Stimulated activated CD8-positive, alpha-beta memory T cell treated with anti-CD3 and anti-CD28 coated beads, Interleukin-7, amount 100 ng/mL, for 1 hour (primary cell): ENCODE data around the gene NPIPA5.
"Not testable (repeated sequence)": the region's sequence is repeated elsewhere in the genome, so short reads cannot be mapped to it uniquely, and the experiment has no call there.

Experiments
- DNase-seq, 2 donors: peaks; one replicate each; pipeline ENCODE4 v3.0.0-alpha.2; 2020; ENCODE audit warnings: low read depth in 2 of 2

NPIPA5 gene

GRCh38 chr16:15393025-15393424, 14.9 kb upstream of the NPIPA5 start:
- DNase-seq = not testable (repeated sequence)

- not testable (repeated sequence) for DNase-seq
Measured at GRCh38 chr16:15389916-15390315, 11.8 kb upstream of the NPIPA5 start.

GRCh38 chr16:15388060-15388459, 10.0 kb upstream of the NPIPA5 start:
- not testable (repeated sequence) for DNase-seq

- not testable (repeated sequence) for DNase-seq
Measured at GRCh38 chr16:15382810-15383209, 4.7 kb upstream of the NPIPA5 start.

- not testable (repeated sequence) for DNase-seq
Measured at GRCh38 chr16:15357495-15357894, 20.6 kb downstream of the NPIPA5 start.

GRCh38 chr16:15354846-15355245, 23.2 kb downstream of the NPIPA5 start:
- not testable (repeated sequence) for DNase-seq

- DNase-seq = not testable (repeated sequence)
Measured at GRCh38 chr16:15352852-15353251, 25.2 kb downstream of the NPIPA5 start.

GRCh38 chr16:15351745-15352144, 26.3 kb downstream of the NPIPA5 start:
- not testable (repeated sequence) for DNase-seq

- DNase-seq = not testable (repeated sequence)
Measured at GRCh38 chr16:15351251-15351650, 26.8 kb downstream of the NPIPA5 start.

GRCh38 chr16:15348721-15349120, 29.4 kb downstream of the NPIPA5 start:
- DNase-seq = not testable (repeated sequence)

- not testable (repeated sequence) for DNase-seq
Measured at GRCh38 chr16:15342337-15342736, 35.8 kb downstream of the NPIPA5 start.

GRCh38 chr16:15338986-15339385, 39.1 kb downstream of the NPIPA5 start:
- DNase-seq = not testable (repeated sequence)

GRCh38 chr16:15337974-15338605, 40.0 kb downstream of the NPIPA5 start:
- DNase-seq = not testable (repeated sequence)

- DNase-seq = not testable (repeated sequence)
Measured at GRCh38 chr16:15335609-15336008, 42.5 kb downstream of the NPIPA5 start.

- not testable (repeated sequence) for DNase-seq
Measured at GRCh38 chr16:15333969-15334368, 44.1 kb downstream of the NPIPA5 start.

GRCh38 chr16:15330978-15331377, 47.1 kb downstream of the NPIPA5 start:
- DNase-seq = not testable (repeated sequence)

- not testable (repeated sequence) for DNase-seq
Measured at GRCh38 chr16:15324954-15325353, 53.1 kb downstream of the NPIPA5 start.

GRCh38 chr16:15323373-15323772, 54.7 kb downstream of the NPIPA5 start:
- not testable (repeated sequence) for DNase-seq

- DNase-seq = not testable (repeated sequence)
Measured at GRCh38 chr16:15321221-15321620, 56.9 kb downstream of the NPIPA5 start.

GRCh38 chr16:15314562-15314961, 63.5 kb downstream of the NPIPA5 start:
- DNase-seq = not testable (repeated sequence)
